ENCODE results near the gene NPR3.
A peak's percentile ranks its signal among the peaks of the same experiment; 100 is the strongest.

The NPR3 gene

DNA sequence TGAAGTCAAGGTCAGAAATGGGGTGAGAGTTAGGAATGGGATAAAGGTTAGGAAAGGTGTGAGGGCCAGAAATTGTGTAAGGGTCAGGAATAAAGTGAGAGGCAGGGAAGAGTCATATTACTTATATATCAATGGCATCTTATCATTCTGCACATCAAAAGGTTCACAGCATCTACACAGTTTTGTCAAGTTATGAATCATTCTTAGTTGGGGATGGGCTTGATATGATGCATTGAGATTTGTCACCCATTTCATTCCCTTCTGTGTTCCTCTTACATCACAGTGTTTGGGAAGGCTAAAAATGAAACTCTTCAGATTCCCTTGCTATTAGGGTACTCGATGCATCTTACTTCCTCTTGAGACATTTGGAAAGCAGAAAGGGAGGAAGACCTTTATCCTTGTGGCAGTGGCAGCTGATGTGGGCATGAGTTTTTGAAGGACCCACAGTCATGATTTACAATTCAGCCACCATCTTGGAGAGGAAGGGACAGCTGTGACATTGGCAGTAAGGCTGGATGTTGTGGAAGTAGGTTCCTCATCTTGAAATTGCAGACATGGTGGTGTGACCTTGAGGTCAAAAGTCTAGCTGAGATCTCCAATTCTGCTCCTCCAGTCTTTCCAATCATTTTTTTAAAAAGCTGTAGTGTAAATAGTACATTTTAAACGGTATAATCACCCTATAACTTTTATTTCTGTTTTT lies 24.2 kb upstream of the NPR3 start:
- TF ChIP-seq POLR2AphosphoS5 (IDR thresholded peaks at IDR 0.05; ENCODE audit: low read depth, low read length) (no peak), SPI1 (IDR thresholded peaks at IDR 0.05; ENCODE audit: low read depth, low read length) (no peak), POU2F2 (IDR thresholded peaks at IDR 0.05; ENCODE audit: low read depth, low read length) (no peak), POLR2A (IDR thresholded peaks at IDR 0.05; ENCODE audit: low read depth, low read length) (no peak)
- peak; percentile 20 for FAIRE-seq
- no peak for DNase-seq (ENCODE audit: insufficient read length, low spot score)

- DNase-seq (ENCODE audit: insufficient read length, low spot score) (no peak), FAIRE-seq (no peak)
- TF ChIP-seq POLR2A (IDR thresholded peaks at IDR 0.05; ENCODE audit: low read depth, low read length), result no peak
These were observed 23.7 kb upstream of the NPR3 start for GRCh38 chr5:32687499-32687831.

DNA sequence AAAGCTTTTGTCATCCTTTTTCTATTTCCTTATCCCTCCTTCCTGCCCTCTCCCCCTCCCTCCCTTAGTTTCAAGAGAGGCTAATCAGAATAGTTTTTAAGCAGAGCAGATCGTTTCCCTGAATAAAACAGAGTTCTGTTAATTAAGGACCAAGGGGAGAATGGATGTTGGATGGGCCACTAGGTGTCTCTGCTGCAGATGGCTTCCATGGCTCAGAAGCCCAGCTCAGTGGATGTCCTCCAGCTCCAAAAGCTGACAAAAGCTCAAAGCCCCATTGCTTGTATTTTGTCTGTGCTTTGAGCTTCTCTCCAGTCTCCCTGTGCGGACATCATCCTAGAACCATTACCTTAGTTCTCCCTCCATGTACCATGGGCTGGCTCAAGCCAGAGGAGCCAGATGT lies 21.0 kb upstream of the NPR3 start:
- TF ChIP-seq POU2F2 (IDR thresholded peaks at IDR 0.05; ENCODE audit: low read depth, low read length), result no peak
- TF ChIP-seq POLR2A (IDR thresholded peaks at IDR 0.05; ENCODE audit: low read depth, low read length), result no peak
- TF ChIP-seq TAF1 (IDR thresholded peaks at IDR 0.05; ENCODE audit: low read depth, low read length), result no peak
- no peak for TF ChIP-seq PAX5 (IDR thresholded peaks at IDR 0.05; ENCODE audit: insufficient read depth, low read length, severe bottlenecking)
- TF ChIP-seq POLR2AphosphoS5 (IDR thresholded peaks at IDR 0.05; ENCODE audit: low read depth, low read length), result no peak
- no peak for TF ChIP-seq SPI1 (IDR thresholded peaks at IDR 0.05; ENCODE audit: low read depth, low read length)
- FAIRE-seq (no peak), DNase-seq (ENCODE audit: insufficient read length, low spot score) (no peak)

- no peak for FAIRE-seq
These were observed 20.5 kb upstream of the NPR3 start for GRCh38 chr5:32690666-32691065.

GRCh38 chr5:32692036-32692746 lies 18.9 kb upstream of the NPR3 start:
- no peak for FAIRE-seq

More at GRCh38 chr5:32690666-32691065, 20.5 kb upstream of the NPR3 start:
- TF ChIP-seq TAF1 (IDR thresholded peaks at IDR 0.05; ENCODE audit: low read depth, low read length) (no peak), POLR2A (IDR thresholded peaks at IDR 0.05; ENCODE audit: low read depth, low read length) (no peak), POLR2AphosphoS5 (IDR thresholded peaks at IDR 0.05; ENCODE audit: low read depth, low read length) (no peak), POU2F2 (IDR thresholded peaks at IDR 0.05; ENCODE audit: low read depth, low read length) (no peak), PAX5 (IDR thresholded peaks at IDR 0.05; ENCODE audit: insufficient read depth, low read length, severe bottlenecking) (no peak), SPI1 (IDR thresholded peaks at IDR 0.05; ENCODE audit: low read depth, low read length) (no peak)
- DNase-seq (ENCODE audit: insufficient read length, low spot score), result no peak

DNA sequence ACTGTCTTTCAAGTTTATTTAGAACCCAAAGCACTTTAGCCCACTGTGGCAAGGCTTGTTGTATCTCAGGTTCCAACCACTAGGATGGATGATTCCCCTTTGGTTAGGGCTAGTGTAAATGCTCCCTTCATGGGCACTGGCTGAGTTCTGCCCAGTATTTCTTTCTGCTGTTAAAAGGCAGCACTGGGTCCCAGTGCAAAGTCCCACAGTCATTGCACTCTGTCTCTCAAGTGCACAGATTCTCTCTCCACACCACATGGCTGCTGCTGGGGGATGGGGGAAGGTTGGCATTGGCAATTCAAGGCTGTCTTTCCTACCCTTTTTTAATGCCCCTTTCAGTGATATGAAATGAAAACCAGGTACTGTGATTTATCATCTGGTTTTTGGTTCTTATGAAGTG lies 7.2 kb upstream of the NPR3 start:
- FAIRE-seq, result no peak
- TF ChIP-seq POU2F2 (IDR thresholded peaks at IDR 0.05; ENCODE audit: low read depth, low read length) (no peak), POLR2AphosphoS5 (IDR thresholded peaks at IDR 0.05; ENCODE audit: low read depth, low read length) (no peak), TAF1 (IDR thresholded peaks at IDR 0.05; ENCODE audit: low read depth, low read length) (no peak), PAX5 (IDR thresholded peaks at IDR 0.05; ENCODE audit: insufficient read depth, low read length, severe bottlenecking) (no peak), POLR2A (IDR thresholded peaks at IDR 0.05; ENCODE audit: low read depth, low read length) (no peak), SPI1 (IDR thresholded peaks at IDR 0.05; ENCODE audit: low read depth, low read length) (no peak)
- no peak for DNase-seq (ENCODE audit: insufficient read length, low spot score)

More at GRCh38 chr5:32692036-32692746, 18.9 kb upstream of the NPR3 start:
- TF ChIP-seq PAX5 (IDR thresholded peaks at IDR 0.05; ENCODE audit: insufficient read depth, low read length, severe bottlenecking) (no peak), POU2F2 (IDR thresholded peaks at IDR 0.05; ENCODE audit: low read depth, low read length) (no peak), POLR2AphosphoS5 (IDR thresholded peaks at IDR 0.05; ENCODE audit: low read depth, low read length) (no peak), POLR2A (IDR thresholded peaks at IDR 0.05; ENCODE audit: low read depth, low read length) (no peak), SPI1 (IDR thresholded peaks at IDR 0.05; ENCODE audit: low read depth, low read length) (no peak), TAF1 (IDR thresholded peaks at IDR 0.05; ENCODE audit: low read depth, low read length) (no peak)
- no peak for DNase-seq (ENCODE audit: insufficient read length, low spot score)

GRCh38 chr5:32707418-32707997 lies 3.6 kb upstream of the NPR3 start:
- no peak for FAIRE-seq
- DNase-seq (ENCODE audit: insufficient read length, low spot score), result no peak
- TF ChIP-seq POU2F2 (IDR thresholded peaks at IDR 0.05; ENCODE audit: low read depth, low read length), result no peak
- no peak for TF ChIP-seq POLR2AphosphoS5 (IDR thresholded peaks at IDR 0.05; ENCODE audit: low read depth, low read length)
- no peak for TF ChIP-seq POLR2A (IDR thresholded peaks at IDR 0.05; ENCODE audit: low read depth, low read length)
- TF ChIP-seq PAX5 (IDR thresholded peaks at IDR 0.05; ENCODE audit: insufficient read depth, low read length, severe bottlenecking), result no peak
- no peak for TF ChIP-seq SPI1 (IDR thresholded peaks at IDR 0.05; ENCODE audit: low read depth, low read length)
- TF ChIP-seq TAF1 (IDR thresholded peaks at IDR 0.05; ENCODE audit: low read depth, low read length), result no peak

GRCh38 chr5:32708949-32709348 lies 2.2 kb upstream of the NPR3 start:
- TF ChIP-seq PAX5 (IDR thresholded peaks at IDR 0.05; ENCODE audit: insufficient read depth, low read length, severe bottlenecking) (no peak), SPI1 (IDR thresholded peaks at IDR 0.05; ENCODE audit: low read depth, low read length) (no peak), POU2F2 (IDR thresholded peaks at IDR 0.05; ENCODE audit: low read depth, low read length) (no peak), POLR2AphosphoS5 (IDR thresholded peaks at IDR 0.05; ENCODE audit: low read depth, low read length) (no peak), TAF1 (IDR thresholded peaks at IDR 0.05; ENCODE audit: low read depth, low read length) (no peak), POLR2A (IDR thresholded peaks at IDR 0.05; ENCODE audit: low read depth, low read length) (no peak)
- no peak for DNase-seq (ENCODE audit: insufficient read length, low spot score)
- FAIRE-seq, result no peak

GRCh38 chr5:32709750-32710549 lies 1.2 kb upstream of the NPR3 start:
- FAIRE-seq (no peak), DNase-seq (ENCODE audit: insufficient read length, low spot score) (peak; percentile 36)
- TF ChIP-seq POU2F2 (IDR thresholded peaks at IDR 0.05; ENCODE audit: low read depth, low read length) (no peak), POLR2AphosphoS5 (IDR thresholded peaks at IDR 0.05; ENCODE audit: low read depth, low read length) (no peak), TAF1 (IDR thresholded peaks at IDR 0.05; ENCODE audit: low read depth, low read length) (no peak), POLR2A (IDR thresholded peaks at IDR 0.05; ENCODE audit: low read depth, low read length) (no peak)

Data from GM12891 (cell line).